C4-2B (cell line): ENCODE results near the gene HRAS.
A peak's percentile ranks its signal among the peaks of the same experiment; 100 is the strongest.

ENCODE experiments used
- H3K27ac ChIP-seq: fragments of 450-650 bp; 2 replicates; pipeline ENCODE4 v1.5.1; 2017
- CTCF ChIP-seq: fragments of 450-650 bp; conservative IDR thresholded peaks from 2 replicates; pipeline ENCODE4 v1.5.1; 2017; ENCODE audit warnings: mild to moderate bottlenecking
- ZFX ChIP-seq: fragments of 450-650 bp; IDR thresholded peaks from 2 replicates; pipeline ENCODE4 v1.6.1; 2017

The HRAS gene

GRCh38 chr11:535519-536454 lies at the start of gene HRAS:
Gene HRAS, minus strand, starts transcription at chr11:535576.
- TF ChIP-seq ZFX (no peak), CTCF (no peak; the same call in 1 of the 2 replicates)
- H3K27ac ChIP-seq = peak within 1 kb of the TSS; percentile 95

- no peak overlapping the region for H3K27ac ChIP-seq
- TF ChIP-seq ZFX (no peak), CTCF (no peak)
These were observed 48.9 kb upstream of the HRAS start for GRCh38 chr11:584287-584686.

- no peak for TF ChIP-seq ZFX
- TF ChIP-seq CTCF = no peak
- no peak overlapping the region for H3K27ac ChIP-seq
These were observed 46.4 kb upstream of the HRAS start for GRCh38 chr11:581752-582151.

GRCh38 chr11:581342-581741 lies 46.0 kb upstream of the HRAS start:
- TF ChIP-seq ZFX = no peak
- no peak for TF ChIP-seq CTCF
- no peak overlapping the region for H3K27ac ChIP-seq

GRCh38 chr11:579830-580601 lies 44.6 kb upstream of the HRAS start:
- TF ChIP-seq ZFX (no peak), CTCF (no peak)
- peak overlapping the region; percentile 1; the same call in 1 of the 2 replicates for H3K27ac ChIP-seq

GRCh38 chr11:578276-579035 lies 43.1 kb upstream of the HRAS start:
- peak overlapping the region; percentile 97 for H3K27ac ChIP-seq
- no peak for TF ChIP-seq ZFX
- TF ChIP-seq CTCF = no peak
